Coronary artery (tissue), 2 donors: Measurements from ENCODE around the gene MBD3L5.
"Not testable (repeated sequence)": the region's sequence is repeated elsewhere in the genome, so short reads cannot be mapped to it uniquely, and the experiment has no call there.

Source experiments
- DNase-seq: peaks from one replicate; pipeline ENCODE4 v3.0.0-alpha.2; 2017; ENCODE audit warnings: low spot score
- H3K27ac ChIP-seq, 2 donors: fragments of 200-600 bp; sonication (generic); one replicate each; pipeline ENCODE4 v1.5.1; 2016 to 2019
- H3K4me3 ChIP-seq: fragments of 200-600 bp; sonication (generic); 2 replicates; pipeline ENCODE4 v1.5.1; 2016; ENCODE audit warnings: mild to moderate bottlenecking, moderate library complexity
- CTCF ChIP-seq: fragments of 200-600 bp; sonication (generic); IDR thresholded peaks from one replicate; pipeline ENCODE4 v1.5.1; 2019; ENCODE audit warnings: antibody characterized with exemption

MBD3L5 gene

GRCh38 chr19:7063339-7063738 lies 33.0 kb downstream of the MBD3L5 start:
- no peak for TF ChIP-seq CTCF
- DNase-seq, result no peak
- no peak overlapping the region for H3K4me3 ChIP-seq

GRCh38 chr19:7063764-7064418 lies 33.5 kb downstream of the MBD3L5 start:
- Histone ChIP-seq H3K4me3 (no peak overlapping the region), H3K27ac (no peak overlapping the region)
- no peak for DNase-seq
- TF ChIP-seq CTCF, result no peak

More at GRCh38 chr19:7063339-7063738, 33.0 kb downstream of the MBD3L5 start:
- no peak overlapping the region for H3K27ac ChIP-seq

- H3K4me3 ChIP-seq, H3K27ac ChIP-seq, DNase-seq: not testable (repeated sequence)
Measured at GRCh38 chr19:7067122-7067521, 36.7 kb downstream of the MBD3L5 start.

- no peak for TF ChIP-seq CTCF
- no peak for DNase-seq
Measured at GRCh38 chr19:7067716-7068115, 37.3 kb downstream of the MBD3L5 start.

GRCh38 chr19:7068599-7068998 lies 38.2 kb downstream of the MBD3L5 start:
- Histone ChIP-seq H3K27ac (peak overlapping the region in 1 of 2 donors; percentile 64), H3K4me3 (peak overlapping the region; percentile 77)
- no peak for DNase-seq
- no peak for TF ChIP-seq CTCF

More at GRCh38 chr19:7067716-7068115, 37.3 kb downstream of the MBD3L5 start:
- Histone ChIP-seq H3K4me3 (no peak overlapping the region), H3K27ac (no peak overlapping the region)

- DNase-seq, result peak; percentile 98
- TF ChIP-seq CTCF, result no peak
- peak within 1 kb of the TSS; percentile 77 for H3K4me3 ChIP-seq
- peak within 1 kb of the TSS; percentile 73 to 82 for H3K27ac ChIP-seq
Measured at GRCh38 chr19:7069042-7069903, 38.9 kb downstream of the MBD3L5 start, which contains the start of gene ZNF557. TSS of gene ZNF557 (plus strand) at chr19:7069703. CDS start at chr19:7075075, 5,372 bp downstream.

- H3K4me3 ChIP-seq, result peak overlapping the region; percentile 77
- DNase-seq, result no peak
- TF ChIP-seq CTCF, result no peak
- peak overlapping the region; percentile 73 to 82 for H3K27ac ChIP-seq
Measured at GRCh38 chr19:7069904-7070226, 39.5 kb downstream of the MBD3L5 start.
